DND-41 (cell line): ENCODE measurements around the gene KSR1.

Source experiments
- CTCF ChIP-seq: IDR thresholded peaks from 2 replicates; pipeline ENCODE4 v1.5.1; 2012; ENCODE audit warnings: borderline replicate concordance, low read length, moderate library complexity, mild to moderate bottlenecking; ENCODE audit not compliant: poor library complexity, severe bottlenecking; ENCODE audit errors: extremely low read depth
- EZH2 ChIP-seq: IDR thresholded peaks from 3 replicates; pipeline ENCODE4 v1.6.1; 2012; ENCODE audit warnings: borderline replicate concordance, low read depth, mild to moderate bottlenecking, moderate library complexity, low read length, inconsistent platforms; ENCODE audit not compliant: severe bottlenecking

- no peak for TF ChIP-seq CTCF
- no peak for TF ChIP-seq EZH2
These were observed 69.8 kb downstream of the KSR1 start for GRCh38 chr17:27525836-27526603.
